GM18858 (cell line): ENCODE results near the gene P2RX3.
"Not testable (repeated sequence)": the region's sequence is repeated elsewhere in the genome, so short reads cannot be mapped to it uniquely, and the experiment has no call there.

Source experiments
- ATAC-seq: cut with Tn5 transposase; IDR thresholded peaks from one replicate; pipeline ENCODE4 v1.9.1; 2021; ENCODE audit not compliant: unreplicated experiment

P2RX3 gene

GRCh38 chr11:57324154-57324885, 13.8 kb upstream of the P2RX3 start:
- no peak for ATAC-seq

GRCh38 chr11:57324886-57325734, 13.0 kb upstream of the P2RX3 start, which contains the start of gene TNKS1BP1:
TNKS1BP1 (minus strand) TSS chr11:57324952; CDS start chr11:57321885, 3,067 bp downstream.
- ATAC-seq, result peak; percentile 85

- ATAC-seq, result no peak
Measured at GRCh38 chr11:57325735-57326048, 12.5 kb upstream of the P2RX3 start.

GRCh38 chr11:57327721-57328120, 10.4 kb upstream of the P2RX3 start:
- no peak for ATAC-seq

GRCh38 chr11:57330029-57330428, 8.1 kb upstream of the P2RX3 start:
- no peak for ATAC-seq

DNA sequence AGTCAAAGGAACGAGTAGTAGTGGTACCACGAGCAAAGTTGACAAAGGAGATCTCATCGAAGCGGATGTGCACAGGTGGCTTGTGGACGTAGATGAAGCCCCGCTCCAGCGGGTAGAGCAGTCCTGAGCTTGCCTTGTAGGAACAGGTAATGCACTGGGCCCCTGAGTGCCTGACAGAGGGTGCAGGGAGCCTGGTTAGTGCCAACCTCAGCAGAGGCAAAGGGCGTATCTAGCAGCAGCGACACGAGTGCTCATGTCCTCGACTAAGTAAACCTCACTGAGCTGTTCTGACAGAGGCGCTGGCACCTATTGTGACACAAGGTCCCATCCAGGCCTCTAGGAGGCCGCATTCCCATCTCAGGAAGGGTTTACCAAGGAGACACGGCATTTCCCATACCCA, 6.4 kb upstream of the P2RX3 start:
- no peak for ATAC-seq

DNA sequence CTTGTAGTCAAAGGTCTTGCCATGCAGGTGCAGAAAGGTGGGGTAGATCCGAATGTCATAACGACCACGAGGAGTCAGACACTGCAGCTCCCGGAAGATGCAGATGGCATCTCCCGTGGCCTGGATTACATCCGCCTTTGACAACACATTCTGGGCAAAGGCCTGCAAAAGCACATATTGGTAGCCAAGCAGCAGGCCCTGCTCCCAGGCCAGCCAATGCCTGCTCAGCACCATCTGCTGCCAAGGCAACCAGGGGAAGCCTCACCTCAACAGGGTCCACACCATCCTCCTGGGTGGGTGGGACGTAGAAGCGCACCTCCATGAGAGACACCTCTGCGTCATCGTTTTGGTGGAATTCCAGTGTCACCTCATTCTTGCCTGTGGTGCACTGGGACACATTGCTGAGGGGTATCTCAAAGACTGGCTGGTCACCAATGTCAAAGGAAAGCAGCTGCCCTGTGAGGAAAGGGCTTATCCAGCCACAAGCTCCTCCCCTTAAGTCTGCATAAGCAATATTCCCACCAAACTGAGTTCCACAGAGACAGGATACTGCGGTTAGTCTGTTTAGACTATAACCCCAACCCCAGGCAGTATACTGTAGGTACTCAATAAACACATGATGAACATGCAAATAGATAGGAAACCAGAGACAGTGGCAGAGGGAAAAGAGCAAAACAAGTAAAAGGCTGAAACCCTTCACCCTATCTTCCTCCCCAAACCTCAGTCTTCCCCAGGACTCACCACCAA, 5.3 kb upstream of the P2RX3 start:
- ATAC-seq, result no peak

DNA sequence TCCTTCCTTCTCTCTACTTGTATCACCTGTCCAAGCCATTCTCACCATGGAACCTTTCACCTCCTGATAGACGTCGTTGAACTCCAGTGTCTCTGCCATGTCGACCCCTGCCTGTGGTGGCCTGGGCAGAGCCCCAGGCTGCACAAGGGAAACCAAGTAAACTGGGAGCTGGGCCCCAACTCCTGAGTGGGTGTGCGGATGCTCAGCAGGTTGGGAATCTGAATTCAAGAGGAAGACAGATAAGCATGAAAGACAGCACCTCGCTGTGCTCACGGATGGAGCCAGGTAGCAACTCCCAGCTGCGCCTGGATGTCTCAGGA, 3.2 kb upstream of the P2RX3 start:
- ATAC-seq, result no peak

DNA sequence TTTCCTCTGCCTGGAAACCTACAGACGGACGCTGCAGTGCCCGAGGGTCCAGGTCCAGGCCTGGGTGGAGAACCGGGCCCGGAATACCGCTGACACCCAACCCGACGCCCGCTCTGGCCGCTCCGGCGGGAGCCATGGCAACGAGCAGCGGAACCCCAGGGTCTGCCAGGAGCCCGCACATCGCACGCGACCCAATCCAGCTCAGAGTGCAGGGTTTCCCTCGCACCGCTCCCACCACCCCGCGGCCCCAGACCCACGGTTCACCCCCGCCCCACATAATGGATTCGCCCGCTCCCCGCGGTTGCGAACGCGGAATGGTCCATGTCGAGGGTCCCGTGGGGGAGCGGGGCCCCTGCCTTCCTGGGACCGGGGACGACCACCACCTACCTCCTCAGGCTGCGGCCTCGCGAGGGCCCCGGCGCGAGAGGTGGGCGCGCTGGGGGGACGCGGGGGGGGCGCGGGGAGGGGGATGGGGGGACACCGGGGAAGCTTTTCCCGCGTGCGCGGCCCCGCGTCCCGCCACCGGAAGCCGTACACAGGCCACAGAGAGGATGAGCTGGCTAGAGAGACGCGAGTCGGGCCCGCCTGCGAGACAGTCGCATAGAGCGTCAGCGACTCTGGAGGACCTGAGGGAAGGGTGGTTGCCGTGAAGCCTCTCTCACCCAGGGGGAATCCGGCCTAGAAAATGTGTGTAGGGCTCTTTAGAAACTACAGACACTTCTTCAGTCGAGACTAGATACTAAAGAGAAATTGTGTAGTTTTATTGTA, 2.6 kb upstream of the P2RX3 start, which contains the start of gene SSRP1:
Gene SSRP1, minus strand, starts transcription at position 550 of the 768 bp plus-strand sequence. CDS start 771 bp downstream, outside the sequence.
- ATAC-seq, result peak; percentile 98

GRCh38 chr11:57336111-57336666, 2.0 kb upstream of the P2RX3 start:
- no peak for ATAC-seq

- ATAC-seq, result not testable (repeated sequence)
Measured at GRCh38 chr11:57336856-57337255, 1.3 kb upstream of the P2RX3 start.

GRCh38 chr11:57339328-57339727, 1.2 kb downstream of the P2RX3 start:
- ATAC-seq, result no peak

GRCh38 chr11:57340039-57340615, 2.0 kb downstream of the P2RX3 start:
- no peak for ATAC-seq

DNA sequence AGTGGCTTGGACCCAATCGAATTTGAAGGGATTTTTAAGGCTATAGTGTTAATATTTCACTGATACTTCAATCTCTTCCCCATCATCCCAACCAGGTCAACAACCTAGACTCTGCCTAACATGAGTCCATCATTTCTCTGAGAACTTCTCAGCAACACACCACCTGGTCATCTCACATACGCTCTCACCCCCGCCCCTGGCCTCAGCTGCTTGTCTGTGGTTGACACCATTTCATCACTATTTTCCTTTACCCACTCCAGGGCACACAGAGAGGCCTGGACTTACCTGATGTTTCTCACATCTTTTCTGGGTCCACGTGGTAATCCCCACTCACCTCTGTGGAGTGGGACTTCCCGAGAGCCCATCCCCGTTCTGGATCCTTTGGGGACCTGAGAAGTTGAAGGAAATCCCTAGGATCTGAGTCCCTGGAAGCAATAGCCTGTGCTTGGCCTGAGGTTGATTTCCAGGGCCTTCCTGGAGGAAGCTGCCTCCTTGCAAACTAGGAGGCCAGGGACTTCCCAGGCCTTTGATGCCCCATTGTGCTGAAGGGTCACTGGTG, 3.2 kb downstream of the P2RX3 start:
- ATAC-seq, result no peak

DNA sequence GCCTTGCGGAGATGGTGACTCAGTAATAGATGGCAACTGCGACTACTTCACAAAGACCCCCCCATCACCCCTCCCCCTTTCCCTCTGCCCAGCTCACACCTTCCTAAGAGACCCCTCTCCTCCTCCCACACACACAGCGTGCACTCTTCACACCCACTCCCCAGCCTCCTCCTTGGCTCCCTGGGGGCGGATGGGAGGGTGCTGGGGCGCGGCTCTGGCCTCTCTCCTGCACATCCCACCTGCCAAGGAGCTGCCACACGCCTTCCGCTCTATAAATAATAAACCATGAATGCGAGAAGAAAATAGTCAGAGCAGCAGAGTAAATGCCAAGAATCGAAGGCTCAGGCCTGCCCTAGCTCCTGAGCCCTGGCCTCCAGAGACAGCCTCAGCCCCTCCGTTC, 4.5 kb downstream of the P2RX3 start:
- ATAC-seq, result no peak

GRCh38 chr11:57343825-57344224, 5.7 kb downstream of the P2RX3 start:
- no peak for ATAC-seq

GRCh38 chr11:57344826-57345225, 6.7 kb downstream of the P2RX3 start:
- no peak for ATAC-seq

GRCh38 chr11:57345555-57346211, 7.5 kb downstream of the P2RX3 start:
- ATAC-seq, result peak; percentile 65

- ATAC-seq, result no peak
Measured at GRCh38 chr11:57347336-57347735, 9.2 kb downstream of the P2RX3 start.
